T-helper 17 cell (primary cell): ENCODE results near the gene KLHL40. TPM values are rescaled to one million over a fixed set of nuclear protein-coding genes. Genes with fewer than 3 reads are reported as not detected.

Experiments used
- ATAC-seq: fragments of 150-1000 bp; cut with Tn5 transposase; 2 replicates; pipeline ENCODE4 v1.10.0; 2021; ENCODE audit warnings: mild to moderate bottlenecking, moderate library complexity
- DNase-seq, 3 donors: peaks; one replicate each; pipeline versions ENCODE4 v3.0.0 to v3.0.0-alpha.2; 2020 to 2021
- H3K9me3 ChIP-seq: one replicate; pipeline ENCODE4 v1.7.0; 2013; ENCODE audit warnings: low read length, mild to moderate bottlenecking; ENCODE audit not compliant: control insufficient read depth, poor library complexity, severe bottlenecking
- H3K27ac Mint-ChIP-seq: one replicate; pipeline ENCODE4 v1.8.0; 2022; ENCODE audit warnings: mild to moderate bottlenecking, moderate library complexity, mixed read lengths
- H3K27me3 Mint-ChIP-seq: one replicate; pipeline ENCODE4 v1.8.0; 2022; ENCODE audit warnings: mixed read lengths
- H3K36me3 Mint-ChIP-seq: one replicate; pipeline ENCODE4 v1.8.0; 2022; ENCODE audit warnings: low read depth, mixed read lengths
- H3K4me1 Mint-ChIP-seq: one replicate; pipeline ENCODE4 v1.8.0; 2022; ENCODE audit warnings: mild to moderate bottlenecking, mixed read lengths
- H3K4me3 Mint-ChIP-seq: one replicate; pipeline ENCODE4 v1.8.0; 2022; ENCODE audit warnings: mild to moderate bottlenecking, moderate library complexity, mixed read lengths
- total RNA-seq, 4 donors: library from RNA in 2 of 4; stranded (reverse) in 2 of 4; gene quantifications; one replicate each; pipeline ENCODE4 v1.2.3 and lab custom pipeline; 2022 to 2026

Gene KLHL40
- total RNA-seq, 2 donors from 2014 or later, result not detected

DNA sequence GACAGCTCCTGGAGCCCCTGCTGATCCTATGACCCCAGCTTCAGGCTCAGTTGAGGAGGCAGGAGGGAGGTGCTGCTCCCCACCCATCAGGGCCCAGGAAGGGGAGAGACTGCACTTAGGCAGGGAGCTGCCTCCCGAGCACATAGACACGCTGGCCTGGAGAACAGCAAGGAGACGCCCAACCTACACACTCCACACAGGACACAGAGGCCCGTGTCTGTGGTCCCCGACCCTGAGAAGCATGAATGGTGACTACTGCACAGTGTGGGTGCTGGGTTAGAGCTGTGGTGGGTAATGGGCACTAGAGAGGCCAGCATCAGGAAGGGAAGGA is 18.3 kb downstream of the KLHL40 start:
- no peak overlapping the region for H3K27ac Mint-ChIP-seq
- no peaks in the 10 kb centered on the region for H3K36me3 Mint-ChIP-seq
- no peak for ATAC-seq
- H3K4me1 Mint-ChIP-seq, result peaks cover 14% of the 10 kb centered on the region
- DNase-seq, result no peak
- H3K9me3 ChIP-seq, result no peaks in the 10 kb centered on the region
- peaks cover 7% of the 10 kb centered on the region for H3K27me3 Mint-ChIP-seq
- no peak overlapping the region for H3K4me3 Mint-ChIP-seq

DNA sequence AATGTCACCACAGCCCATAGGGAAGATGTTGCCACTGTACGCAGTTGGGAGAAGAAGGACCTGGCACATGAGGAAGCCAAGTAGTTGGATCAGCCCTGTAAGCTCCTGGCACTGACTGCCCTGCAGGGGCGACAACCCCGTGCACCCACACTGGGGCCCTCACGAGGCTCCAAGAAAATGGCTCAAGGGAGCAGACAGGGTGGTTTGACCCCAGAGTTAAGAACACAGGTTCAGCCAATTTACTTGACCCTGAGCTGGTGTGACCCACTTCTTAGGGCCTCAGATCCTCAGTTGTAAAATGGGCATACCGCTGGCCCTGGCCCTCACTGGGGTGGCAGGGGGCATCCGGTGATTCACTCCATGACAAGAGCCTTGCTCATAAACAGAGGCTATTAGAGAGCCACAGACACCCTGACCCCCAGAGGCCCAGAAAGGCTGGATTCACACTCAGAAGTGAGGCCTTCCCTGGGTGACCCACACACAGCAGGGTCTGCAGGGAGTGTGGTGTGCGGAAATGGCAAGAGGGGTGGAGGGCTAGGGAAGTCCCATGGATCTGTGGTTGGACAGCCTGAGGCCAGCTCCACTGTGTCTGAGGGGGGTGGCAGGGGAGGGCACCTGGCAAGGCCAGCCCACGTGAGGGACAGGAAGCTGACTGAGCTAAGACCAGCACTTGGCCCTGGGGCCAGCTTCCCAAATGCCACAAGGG is 19.0 kb downstream of the KLHL40 start:
- Mint-ChIP-seq H3K27me3 (peaks cover 12% of the 10 kb centered on the region), H3K4me1 (peaks cover 12% of the 10 kb centered on the region), H3K4me3 (no peak overlapping the region), H3K27ac (no peak overlapping the region), H3K36me3 (no peaks in the 10 kb centered on the region)
- ATAC-seq (no peak), DNase-seq (no peak)
- no peaks in the 10 kb centered on the region for H3K9me3 ChIP-seq

DNA sequence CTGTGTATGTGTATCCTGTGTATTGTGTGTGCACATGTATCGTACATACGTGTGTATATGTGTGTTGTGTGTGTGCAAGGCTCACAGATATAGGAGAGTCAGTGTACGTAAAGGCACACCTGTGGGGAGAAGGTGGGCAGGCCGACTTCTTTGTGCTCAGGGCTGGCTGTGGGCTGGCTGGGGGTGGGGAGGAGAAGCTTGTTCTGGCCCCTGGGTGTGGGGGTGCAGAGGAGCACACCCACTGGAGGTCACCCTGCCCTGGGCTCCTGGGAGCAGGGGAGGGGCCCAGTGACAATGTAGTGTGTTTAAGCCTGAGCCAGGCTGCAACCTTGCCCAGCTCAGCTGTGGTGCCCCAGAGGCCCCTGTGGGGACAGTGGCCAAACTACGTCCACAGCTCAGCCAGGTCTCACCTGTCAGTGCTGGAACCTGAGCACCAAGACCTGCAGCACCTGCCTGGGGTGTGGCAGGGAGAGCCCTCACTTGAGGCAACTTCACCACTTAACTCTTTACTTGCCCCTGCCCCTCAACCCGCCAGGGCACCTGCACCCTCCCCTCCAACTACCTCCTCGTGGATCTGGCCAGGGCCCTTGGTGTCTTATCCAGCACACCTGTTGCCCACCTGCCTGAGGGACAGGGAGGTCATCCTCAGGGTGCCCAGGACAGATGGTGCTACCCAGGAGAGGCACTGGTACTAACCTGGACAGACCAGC is 19.9 kb downstream of the KLHL40 start:
- Mint-ChIP-seq H3K36me3 (no peaks in the 10 kb centered on the region), H3K4me1 (peaks cover 6% of the 10 kb centered on the region), H3K4me3 (no peak overlapping the region), H3K27me3 (peaks cover 18% of the 10 kb centered on the region), H3K27ac (no peak overlapping the region)
- DNase-seq (no peak), ATAC-seq (no peak)
- H3K9me3 ChIP-seq, result no peaks in the 10 kb centered on the region

DNA sequence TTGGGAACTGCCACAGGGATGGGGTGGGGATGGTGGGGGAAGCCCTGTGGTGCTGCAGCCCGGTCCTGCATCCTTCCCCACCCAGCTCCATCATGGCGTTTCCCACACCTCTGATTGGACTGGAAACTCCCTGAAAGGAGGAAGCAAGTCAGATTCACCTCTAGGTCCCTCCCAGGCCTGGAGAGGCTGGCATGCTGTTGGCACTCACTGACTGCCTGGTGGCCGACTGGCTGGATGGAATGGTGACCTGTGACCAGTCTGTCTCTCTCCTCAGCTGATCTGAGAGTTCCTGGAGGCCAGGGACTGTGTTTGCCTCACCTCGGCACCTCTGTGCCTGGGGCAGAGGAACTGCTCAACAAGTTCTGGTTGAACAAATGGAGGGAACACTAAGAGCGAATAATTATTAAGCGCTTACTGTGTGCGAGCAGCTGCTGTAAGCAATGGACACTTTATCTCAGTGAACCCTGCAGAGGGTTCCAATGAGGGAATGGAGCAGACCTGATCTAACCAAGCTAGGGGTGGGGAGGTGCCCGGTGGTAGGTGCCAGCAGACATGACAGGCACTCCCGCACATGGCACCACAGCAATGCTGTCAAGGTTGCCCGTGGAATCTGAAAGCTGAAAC is 20.7 kb downstream of the KLHL40 start:
- Mint-ChIP-seq H3K4me1 (peaks cover 5% of the 10 kb centered on the region), H3K27me3 (peaks cover 18% of the 10 kb centered on the region)

DNA sequence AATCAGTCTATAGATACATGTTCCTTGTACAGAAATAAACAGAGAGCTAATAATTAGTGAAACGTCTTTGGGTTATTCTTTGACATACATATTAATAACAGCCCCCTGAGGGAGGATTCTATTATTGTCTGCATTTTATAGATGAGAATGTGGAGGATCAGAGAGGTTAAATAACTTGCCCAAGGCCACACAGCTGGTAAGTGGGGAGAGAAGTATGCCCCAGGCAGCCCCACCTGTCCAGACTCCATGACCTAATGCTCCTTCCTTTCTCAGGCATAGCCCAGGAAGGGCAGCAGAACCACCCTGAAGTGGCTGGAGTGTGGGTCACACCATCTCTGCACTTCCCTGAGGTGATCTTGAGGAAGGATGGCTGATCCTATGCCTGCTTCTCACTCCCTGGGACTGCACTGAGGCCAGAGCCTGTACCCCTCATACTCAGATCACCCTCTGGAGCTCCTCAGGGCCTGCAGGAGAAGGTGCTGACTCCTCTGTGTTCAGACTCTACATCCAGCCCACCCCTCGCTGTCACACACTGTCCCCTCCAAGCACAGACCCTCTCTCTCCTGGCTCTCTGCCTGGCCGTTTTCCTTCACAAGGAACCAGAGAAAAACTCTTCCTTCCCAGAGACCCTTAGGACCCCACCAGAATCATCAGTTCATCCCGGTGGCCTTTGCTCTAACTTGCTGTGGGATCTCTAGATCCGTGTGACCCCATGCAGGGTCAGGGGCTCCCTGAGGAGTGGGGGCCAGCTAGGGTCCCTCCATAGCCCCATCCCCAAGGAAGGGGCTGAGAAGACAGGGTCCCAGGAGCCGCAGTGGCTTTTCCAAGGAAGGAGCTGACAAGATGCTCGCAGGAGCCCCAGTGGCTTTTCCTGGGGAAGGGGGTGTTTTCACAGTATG is 21.6 kb downstream of the KLHL40 start:
- peaks cover 2% of the 10 kb centered on the region for H3K4me1 Mint-ChIP-seq
- no peak for ATAC-seq
- peaks cover 18% of the 10 kb centered on the region for H3K27me3 Mint-ChIP-seq
- no peaks in the 10 kb centered on the region for H3K36me3 Mint-ChIP-seq
- no peaks in the 10 kb centered on the region for H3K9me3 ChIP-seq
- H3K4me3 Mint-ChIP-seq, result no peak overlapping the region
- no peak for DNase-seq
- no peak overlapping the region for H3K27ac Mint-ChIP-seq

More for the DNA sequence above, 20.7 kb downstream of the KLHL40 start:
- DNase-seq (no peak), ATAC-seq (no peak)
- no peaks in the 10 kb centered on the region for H3K9me3 ChIP-seq
- Mint-ChIP-seq H3K36me3 (no peaks in the 10 kb centered on the region), H3K27ac (no peak overlapping the region), H3K4me3 (no peak overlapping the region)

DNA sequence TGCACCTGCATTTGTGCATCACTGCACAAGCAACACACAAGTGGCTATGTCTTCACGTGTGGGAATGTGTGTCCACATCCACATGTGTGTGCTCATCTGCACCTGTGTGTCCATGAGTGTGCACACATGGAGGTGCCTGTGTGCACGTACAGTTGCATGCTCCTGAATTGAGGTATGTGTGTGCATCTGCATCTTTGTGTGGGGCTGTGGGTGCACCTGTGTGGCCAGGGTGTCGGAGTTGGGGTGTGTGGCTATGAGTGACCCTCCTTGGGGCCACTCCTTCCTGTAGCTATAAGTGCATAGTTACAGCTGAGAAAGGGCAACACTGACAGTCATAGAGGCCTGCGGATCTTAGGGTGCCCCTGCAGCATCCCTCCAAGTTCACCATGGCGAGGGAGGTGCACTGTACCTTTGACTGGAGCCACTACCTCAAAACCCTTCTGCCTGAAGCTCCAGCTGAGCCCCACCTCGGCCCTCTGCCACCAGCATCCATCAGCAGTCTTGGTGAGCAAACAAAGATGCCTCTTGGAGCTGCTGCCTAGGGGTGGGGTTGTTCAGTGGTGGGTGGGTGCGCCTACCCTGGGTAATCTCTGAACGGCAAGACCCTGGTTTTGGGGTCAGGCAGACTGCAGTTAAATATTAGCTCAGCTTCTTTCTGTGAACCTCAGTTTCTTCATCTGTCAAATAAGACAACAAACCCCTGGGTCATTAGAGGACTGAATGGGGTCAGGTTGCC is 22.5 kb downstream of the KLHL40 start:
- Mint-ChIP-seq H3K27me3 (peaks cover 18% of the 10 kb centered on the region), H3K27ac (no peak overlapping the region), H3K4me1 (peaks cover 2% of the 10 kb centered on the region), H3K4me3 (no peak overlapping the region), H3K36me3 (no peaks in the 10 kb centered on the region)
- no peak for ATAC-seq
- DNase-seq, result no peak
- H3K9me3 ChIP-seq, result no peaks in the 10 kb centered on the region

DNA sequence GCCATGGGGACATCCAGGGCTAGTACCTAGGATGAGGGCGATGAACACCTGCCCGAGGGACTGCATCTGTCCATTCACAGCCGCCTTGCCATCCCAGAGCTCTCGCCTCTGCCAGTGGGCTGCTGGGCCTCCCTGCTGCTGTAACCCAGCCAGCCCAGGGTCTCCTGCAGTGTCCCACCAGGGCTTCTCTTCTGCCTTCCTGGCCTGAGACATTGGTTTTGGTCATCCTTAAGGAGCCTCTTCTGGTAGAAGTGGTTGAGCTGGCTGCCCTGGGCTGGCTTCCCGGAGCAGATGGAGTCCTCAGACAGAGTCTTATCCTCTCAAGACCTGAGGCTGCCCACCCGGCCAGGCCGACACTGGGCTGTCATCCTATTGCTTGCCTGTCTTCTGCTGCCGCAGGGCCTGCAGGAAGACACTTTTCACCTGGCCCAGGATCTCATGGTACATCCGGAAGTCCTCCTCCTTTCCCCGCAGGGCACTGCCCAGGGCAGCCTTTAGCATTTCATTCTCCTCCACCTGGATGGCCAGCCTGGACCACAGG is 23.3 kb downstream of the KLHL40 start:
- ATAC-seq, result no peak

DNA sequence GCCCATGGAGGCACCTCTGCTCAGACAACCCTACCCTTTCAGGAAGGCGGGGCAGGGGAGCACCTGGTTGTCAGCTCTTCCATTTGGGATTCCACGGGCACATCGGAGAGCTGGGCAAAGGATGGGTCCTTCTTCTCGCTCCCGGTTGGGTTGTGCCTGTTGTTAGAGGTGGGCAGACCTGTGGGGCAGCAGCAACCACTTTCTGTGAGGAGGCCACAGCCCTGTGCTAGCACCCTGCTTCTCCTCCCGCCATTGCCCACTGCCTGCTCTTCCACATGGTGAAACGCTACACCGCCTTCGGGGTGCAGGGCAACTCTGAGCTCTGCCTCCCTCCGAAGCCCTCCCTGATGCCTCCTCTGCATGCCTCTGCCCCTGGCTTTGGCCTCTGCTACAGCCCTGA is 24.3 kb downstream of the KLHL40 start:
- no peak overlapping the region for H3K4me3 Mint-ChIP-seq
- peaks cover 2% of the 10 kb centered on the region for H3K4me1 Mint-ChIP-seq
- H3K9me3 ChIP-seq, result no peaks in the 10 kb centered on the region
- peaks cover 25% of the 10 kb centered on the region for H3K27me3 Mint-ChIP-seq
- no peak overlapping the region for H3K27ac Mint-ChIP-seq
- no peaks in the 10 kb centered on the region for H3K36me3 Mint-ChIP-seq
- ATAC-seq (no peak), DNase-seq (peak in 1 of 3 donors; percentile 3)

More for the DNA sequence above, 23.3 kb downstream of the KLHL40 start:
- no peaks in the 10 kb centered on the region for H3K36me3 Mint-ChIP-seq
- peaks cover 18% of the 10 kb centered on the region for H3K27me3 Mint-ChIP-seq
- H3K27ac Mint-ChIP-seq, result no peak overlapping the region
- DNase-seq, result no peak
- peaks cover 2% of the 10 kb centered on the region for H3K4me1 Mint-ChIP-seq
- no peaks in the 10 kb centered on the region for H3K9me3 ChIP-seq
- H3K4me3 Mint-ChIP-seq, result no peak overlapping the region

DNA sequence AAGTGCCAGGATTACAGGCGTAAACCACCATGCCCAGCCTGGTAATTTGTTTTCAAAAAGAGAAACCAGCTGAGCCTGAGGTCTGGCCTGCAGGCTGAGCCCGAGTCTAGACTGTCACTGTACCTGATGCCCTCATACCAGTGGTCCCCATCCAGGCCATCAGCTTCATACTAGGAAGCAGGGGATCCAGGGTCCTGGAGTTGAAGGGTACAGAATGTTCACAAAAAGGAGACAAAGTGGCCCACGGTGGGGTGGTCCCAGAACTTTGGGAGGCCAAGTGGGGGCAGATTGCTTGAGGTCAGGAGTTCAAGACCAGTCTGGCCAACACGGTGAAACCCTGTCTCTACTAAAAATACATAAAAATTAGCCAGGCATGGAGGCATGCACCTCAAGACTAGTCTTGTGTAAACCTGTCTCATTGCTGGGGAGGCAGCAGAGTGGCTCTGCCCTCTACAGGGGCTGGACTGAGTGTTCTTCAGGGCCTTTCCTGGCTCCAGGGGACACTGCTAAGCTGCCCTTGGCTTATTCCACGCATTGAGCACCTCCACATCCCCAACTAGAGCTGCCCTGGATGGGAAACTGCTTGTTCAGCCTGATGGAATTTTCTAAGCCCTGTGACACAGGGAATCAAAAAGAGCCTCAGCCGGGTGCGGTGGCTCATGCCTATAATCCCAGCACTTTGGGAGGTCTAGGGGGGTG is 25.1 kb downstream of the KLHL40 start:
- ATAC-seq, result no peak
- Mint-ChIP-seq H3K36me3 (no peaks in the 10 kb centered on the region), H3K4me1 (peaks cover 2% of the 10 kb centered on the region), H3K27me3 (peaks cover 25% of the 10 kb centered on the region), H3K27ac (no peak overlapping the region), H3K4me3 (no peak overlapping the region)
- H3K9me3 ChIP-seq, result no peaks in the 10 kb centered on the region
- DNase-seq, result peak in 1 of 3 donors; percentile 0

DNA sequence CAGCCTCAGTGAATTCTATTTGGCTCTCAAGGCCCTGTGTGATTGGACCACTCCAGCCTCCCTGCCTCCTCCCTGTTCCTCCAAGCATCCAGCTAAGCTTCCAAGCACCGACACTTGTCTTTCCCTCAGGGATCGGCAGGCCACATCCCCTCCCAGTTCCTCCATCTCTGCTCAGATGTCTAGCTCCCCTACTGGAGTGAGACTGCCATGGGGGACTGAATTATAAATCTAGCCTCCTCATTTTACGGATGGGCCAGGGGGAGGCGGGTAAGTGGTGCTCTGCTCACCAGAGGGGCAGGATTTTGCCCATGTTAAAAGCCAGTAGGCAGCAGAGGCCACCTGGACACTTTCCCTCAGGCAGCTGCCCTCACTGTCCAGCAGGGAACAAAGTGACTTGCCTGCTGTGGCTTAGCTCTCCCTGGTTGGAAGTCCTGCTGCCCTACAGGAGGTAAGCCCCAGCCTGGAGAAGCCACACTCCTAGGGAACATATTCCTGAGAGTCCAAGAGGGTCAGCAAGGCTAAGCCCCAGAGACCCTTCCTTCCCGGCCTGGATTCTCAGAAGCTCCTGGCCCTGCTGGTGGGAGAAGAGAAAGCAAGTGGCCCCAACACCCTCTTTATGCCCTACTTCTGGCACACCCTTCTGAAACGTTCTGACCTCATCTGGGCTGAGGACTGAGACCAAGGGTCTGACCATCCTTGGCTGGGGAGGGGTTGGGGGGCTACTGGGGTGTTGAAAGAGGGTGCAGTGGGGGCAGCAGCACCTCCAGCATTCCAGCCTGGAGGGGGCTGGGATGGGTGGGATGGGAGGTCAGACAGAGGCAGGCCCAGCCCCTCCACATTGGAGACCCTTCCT is 26.4 kb downstream of the KLHL40 start:
- DNase-seq (peak in 1 of 3 donors; percentile 6), ATAC-seq (no peak)
- Mint-ChIP-seq H3K4me3 (no peak overlapping the region), H3K27ac (no peak overlapping the region), H3K36me3 (no peaks in the 10 kb centered on the region), H3K4me1 (no peaks in the 10 kb centered on the region), H3K27me3 (peaks cover 25% of the 10 kb centered on the region)
- no peaks in the 10 kb centered on the region for H3K9me3 ChIP-seq

DNA sequence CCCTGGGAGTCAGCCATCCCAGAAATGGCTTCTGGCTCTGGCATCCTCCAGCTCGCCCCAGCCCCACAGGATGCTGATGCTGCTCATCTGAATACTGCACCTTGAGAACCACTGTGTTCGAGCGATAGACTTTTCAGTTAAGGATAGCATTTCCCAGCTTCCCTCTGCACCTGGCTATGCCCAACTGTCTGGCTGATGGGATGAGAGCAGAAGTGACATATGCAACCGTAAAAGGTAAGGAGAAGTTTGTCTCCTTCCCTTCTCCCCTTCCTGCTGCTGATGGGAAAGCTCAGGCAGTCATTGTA is 27.0 kb downstream of the KLHL40 start:
- H3K9me3 ChIP-seq, result no peaks in the 10 kb centered on the region
- no peak overlapping the region for H3K27ac Mint-ChIP-seq
- ATAC-seq (no peak), DNase-seq (no peak)
- H3K27me3 Mint-ChIP-seq, result peaks cover 23% of the 10 kb centered on the region
- H3K4me1 Mint-ChIP-seq, result no peaks in the 10 kb centered on the region
- H3K36me3 Mint-ChIP-seq, result no peaks in the 10 kb centered on the region
- no peak overlapping the region for H3K4me3 Mint-ChIP-seq
